Amygdala (tissue), 56 donors: ENCODE data around the gene CTSH.

Source experiments
- DNase-seq, 56 donors: peaks; one replicate each; lab custom pipeline; 2025; lab: John Stamatoyannopoulos, UW

CTSH gene, protein sequence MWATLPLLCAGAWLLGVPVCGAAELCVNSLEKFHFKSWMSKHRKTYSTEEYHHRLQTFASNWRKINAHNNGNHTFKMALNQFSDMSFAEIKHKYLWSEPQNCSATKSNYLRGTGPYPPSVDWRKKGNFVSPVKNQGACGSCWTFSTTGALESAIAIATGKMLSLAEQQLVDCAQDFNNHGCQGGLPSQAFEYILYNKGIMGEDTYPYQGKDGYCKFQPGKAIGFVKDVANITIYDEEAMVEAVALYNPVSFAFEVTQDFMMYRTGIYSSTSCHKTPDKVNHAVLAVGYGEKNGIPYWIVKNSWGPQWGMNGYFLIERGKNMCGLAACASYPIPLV

GRCh38 chr15:78944669-78945407 lies at the start of gene CTSH:
TSS of gene CTSH (minus strand) at chr15:78945046. CDS start at chr15:78944981, 65 bp downstream.
- DNase-seq: peak in 41 of 56 donors; percentile 9 to 86 (median 49)

DNA sequence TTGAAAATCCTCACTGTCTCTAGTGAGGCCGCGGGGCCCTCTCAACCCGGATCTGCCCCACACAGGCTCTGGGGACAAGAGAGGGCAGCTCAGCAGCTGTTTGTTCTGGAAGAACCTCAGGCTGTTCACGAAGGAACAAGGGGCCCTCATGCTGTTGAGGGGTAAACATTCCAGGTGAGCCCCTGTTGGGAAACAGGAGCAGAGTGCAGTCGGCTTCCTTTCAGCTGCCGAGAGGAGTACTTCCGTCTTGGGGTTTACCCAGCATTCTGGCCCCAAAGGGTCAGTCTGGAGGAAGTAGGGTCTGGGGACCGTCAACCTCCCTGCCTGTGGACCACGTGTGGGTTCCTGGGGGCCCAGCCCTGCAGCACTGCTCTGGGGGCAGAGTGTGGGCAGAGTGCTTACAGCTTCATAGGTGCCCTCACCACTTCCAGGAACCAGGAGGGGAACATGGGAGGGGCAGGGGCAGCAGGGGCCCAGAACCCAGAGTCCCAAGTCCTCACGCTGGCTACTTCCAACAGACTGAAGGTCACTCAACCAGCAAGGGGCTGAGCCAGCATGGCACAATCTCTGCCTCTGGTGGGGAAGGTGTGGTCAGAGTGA lies 49.2 kb upstream of the CTSH start:
- no peak for DNase-seq

- DNase-seq: no peak
Measured at GRCh38 chr15:78993257-78993930, 48.5 kb upstream of the CTSH start.

GRCh38 chr15:78992416-78993256 lies 47.8 kb upstream of the CTSH start:
- peak in 3 of 56 donors; percentile 18 to 43 (median 26) for DNase-seq

DNA sequence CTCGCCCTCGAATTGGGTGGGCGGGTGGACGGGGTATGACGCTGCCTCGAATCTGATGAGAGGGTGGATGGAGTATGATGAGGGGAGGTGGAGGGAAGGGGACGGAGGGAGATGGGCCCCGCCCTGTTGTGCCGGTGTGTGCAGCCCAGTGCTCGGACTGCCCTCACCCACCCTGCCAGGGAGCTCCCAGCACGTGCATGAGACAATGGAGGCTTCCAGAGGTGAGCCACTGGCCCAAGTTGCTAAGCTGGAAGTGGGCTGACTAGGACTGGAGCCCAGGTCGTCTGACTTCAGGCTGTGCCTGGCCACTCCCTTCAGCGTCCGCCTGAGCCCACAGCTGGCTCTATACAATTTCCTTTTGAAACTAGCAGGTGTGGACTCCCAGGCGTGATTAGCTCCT lies 47.0 kb upstream of the CTSH start:
- DNase-seq: no peak

- peak in 1 of 56 donors; percentile 23 for DNase-seq
Measured at GRCh38 chr15:78991476-78991875, 46.6 kb upstream of the CTSH start.

DNA sequence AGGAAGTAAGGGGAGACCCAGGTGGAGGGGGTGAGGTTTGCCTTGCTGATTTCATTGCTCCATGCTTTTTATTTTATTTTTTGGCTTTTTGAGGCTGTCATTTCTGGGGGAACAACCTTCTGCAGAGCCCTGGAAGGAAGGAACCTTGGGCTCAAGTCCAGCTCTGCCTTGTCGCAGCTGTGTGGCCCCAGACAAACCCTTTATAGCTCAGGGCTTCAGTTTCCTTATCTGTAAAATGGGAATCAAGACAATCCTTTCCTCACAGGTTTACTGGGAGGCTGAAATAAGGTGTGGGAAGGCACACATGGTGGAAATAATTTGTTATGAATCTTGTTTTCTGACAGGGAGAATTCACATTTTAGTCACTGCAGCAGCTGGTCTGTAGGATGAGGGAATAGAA lies 45.4 kb upstream of the CTSH start:
- no peak for DNase-seq

GRCh38 chr15:78989701-78990240 lies 44.9 kb upstream of the CTSH start:
- no peak for DNase-seq

DNA sequence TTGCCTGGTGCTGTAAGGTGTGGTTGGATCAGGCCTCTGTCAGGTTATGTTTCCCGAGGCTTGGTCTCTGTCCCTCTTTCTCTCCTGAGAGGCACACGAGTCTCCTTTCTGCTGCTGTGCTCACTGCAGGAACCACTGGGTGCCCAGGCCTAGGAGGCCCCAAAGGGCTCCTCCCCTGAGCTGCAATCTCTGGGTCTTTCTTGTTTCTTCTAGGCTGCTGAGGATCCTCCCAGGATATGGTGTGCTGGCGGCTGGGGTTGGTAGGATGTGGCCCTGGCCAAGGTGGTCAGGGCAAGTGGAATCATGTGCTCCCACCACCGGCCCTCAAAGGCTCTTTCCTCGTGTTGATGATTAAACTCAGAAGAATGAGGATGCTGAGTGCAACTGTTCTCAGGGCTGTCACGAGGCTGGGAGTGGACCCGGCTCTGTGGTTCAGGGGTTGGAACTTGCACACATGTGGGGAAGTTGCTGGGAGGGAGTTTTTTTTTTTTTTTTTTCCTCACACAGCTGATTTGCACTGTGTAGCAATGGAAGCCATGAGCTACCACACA lies 43.6 kb upstream of the CTSH start:
- DNase-seq: peak in 17 of 56 donors; percentile 15 to 64 (median 31)

DNA sequence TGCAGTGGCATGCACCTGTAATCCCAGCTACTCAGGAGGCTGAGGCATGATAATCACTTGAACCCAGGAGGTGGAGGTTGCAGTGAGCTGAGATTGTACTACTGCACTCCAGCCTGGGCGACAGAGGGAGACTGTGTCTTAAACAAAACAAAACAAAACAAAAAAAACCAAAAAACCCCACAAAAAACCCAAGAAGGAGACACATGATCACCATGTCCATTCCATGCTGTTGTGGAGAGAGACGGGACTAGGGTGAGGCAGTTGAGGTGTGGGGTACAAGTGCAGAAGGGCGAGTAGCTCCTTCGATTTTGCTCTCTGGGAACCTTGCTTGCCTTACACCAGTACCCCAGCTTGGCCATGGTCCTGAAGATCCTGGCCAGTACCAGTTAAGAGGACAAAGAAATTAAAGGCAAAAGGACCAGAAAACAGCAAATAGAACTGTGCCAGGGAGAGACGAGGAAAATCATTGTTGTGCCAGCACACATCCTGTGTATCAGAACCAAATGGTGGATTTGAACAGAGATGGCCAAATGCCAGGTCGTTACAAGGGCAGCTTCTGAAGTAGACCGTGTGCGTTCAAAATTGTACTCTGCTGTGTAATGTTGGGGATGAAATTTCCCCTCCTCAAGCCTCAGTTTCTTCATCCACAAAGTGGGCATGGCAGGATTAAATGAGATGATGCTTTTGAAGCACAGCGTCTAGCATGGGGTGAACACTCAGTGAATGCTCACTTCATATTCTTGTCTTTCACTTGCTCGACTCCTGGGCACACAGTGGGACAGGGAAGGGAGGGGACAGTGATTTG lies 42.9 kb upstream of the CTSH start:
- no peak for DNase-seq

DNA sequence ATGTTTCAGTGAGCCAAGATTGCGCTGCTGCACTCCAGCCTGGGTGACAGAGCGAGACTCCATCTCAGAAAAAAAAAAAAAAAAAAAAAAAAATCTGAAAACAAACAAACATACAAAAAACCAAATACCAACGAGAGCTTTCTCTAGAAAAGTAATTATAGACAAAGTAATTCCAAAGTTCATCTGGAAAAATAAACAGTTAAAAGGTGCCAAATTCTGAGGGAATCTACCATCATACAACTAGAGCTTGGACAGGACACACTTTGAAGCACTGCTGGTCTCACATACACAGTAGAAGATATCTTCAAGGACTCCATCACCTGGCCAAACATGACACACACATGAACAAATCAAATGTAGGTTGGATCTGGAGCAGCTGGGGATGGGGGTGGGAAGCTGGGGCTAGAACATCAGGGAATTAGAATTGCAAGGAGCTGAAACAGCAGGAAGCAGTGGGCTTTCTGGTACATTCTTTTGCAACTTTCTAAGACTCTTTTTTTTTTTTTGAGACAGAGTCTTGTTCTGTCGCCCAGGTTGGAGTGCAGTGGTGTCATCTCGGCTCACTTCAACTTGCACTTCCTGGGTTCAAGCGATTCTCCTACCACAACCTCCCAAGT lies 41.1 kb upstream of the CTSH start:
- no peak for DNase-seq

DNA sequence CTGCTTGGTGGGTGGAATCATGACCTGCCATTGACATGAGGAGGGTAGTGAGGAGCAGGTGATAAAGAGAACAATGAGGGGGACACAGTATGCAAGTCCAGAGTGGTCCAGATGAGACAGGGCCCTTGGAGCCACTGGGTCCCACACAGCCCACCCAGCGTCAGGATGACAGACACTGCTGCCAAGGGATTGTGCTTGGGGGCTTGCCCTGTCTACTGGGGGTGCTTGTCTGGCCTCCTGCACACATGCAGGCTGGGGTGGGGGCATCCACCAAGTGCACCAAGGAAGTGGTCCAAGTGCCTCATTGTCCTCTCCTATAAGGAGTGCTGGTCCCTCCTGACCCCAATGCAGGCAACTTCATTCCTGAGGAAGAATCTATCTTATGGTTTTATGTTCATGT lies 39.2 kb upstream of the CTSH start:
- no peak for DNase-seq

DNA sequence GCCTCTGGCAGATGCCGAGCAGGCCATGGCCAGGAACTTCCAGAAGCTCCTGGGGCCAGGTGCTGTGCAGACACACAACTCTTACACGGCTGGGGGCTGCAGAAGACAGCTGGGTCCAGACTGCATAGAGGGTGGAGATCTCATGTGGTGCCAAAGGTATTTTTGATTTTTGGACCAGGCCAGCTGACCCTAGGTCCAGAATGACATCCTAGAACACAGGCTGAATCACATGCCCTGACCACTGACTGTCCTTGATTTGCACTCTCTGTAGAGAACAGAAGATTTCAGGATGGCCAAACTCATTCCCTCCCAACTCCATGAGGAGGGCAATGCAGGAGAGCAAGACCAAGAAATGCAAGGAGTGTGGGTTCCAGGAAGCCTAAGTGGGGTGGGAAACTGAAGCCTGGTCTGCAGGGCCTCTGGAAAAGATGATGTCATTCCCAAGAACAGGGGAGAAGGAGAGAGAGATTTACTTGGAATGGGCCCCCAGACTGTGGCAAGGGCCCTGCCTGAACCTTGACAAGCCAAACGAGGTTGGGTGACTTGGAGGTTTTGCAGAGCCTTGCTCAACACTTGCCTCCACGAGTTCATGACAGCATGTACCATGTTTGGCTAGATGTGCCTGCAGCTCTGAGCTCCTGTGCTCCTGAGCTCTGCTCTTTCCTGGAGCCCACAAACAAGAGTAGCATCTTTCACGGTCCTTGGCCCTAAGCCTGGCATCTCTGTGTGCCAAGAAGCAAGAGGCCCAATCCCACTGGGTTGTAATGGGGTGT lies 38.5 kb upstream of the CTSH start:
- no peak for DNase-seq

DNA sequence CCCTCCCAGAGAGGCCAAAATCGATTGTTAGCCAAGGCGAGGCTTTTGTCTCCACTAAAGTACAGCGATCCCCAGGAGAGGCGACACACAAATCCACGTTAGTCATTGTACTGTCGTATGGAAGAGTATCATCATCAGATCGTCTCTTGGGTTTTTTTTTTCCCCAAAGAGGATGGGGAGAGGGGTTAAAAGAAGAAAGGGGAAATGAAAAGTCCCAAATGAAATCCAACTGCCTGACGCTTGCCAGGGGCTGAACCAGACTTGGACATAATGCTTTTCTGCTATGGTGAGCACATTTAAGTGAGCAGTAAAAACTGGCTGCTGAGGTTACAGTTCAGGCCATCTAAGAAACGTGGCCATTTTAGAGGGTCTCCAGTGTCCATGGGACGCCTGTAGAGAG lies 37.9 kb upstream of the CTSH start:
- DNase-seq: no peak

DNA sequence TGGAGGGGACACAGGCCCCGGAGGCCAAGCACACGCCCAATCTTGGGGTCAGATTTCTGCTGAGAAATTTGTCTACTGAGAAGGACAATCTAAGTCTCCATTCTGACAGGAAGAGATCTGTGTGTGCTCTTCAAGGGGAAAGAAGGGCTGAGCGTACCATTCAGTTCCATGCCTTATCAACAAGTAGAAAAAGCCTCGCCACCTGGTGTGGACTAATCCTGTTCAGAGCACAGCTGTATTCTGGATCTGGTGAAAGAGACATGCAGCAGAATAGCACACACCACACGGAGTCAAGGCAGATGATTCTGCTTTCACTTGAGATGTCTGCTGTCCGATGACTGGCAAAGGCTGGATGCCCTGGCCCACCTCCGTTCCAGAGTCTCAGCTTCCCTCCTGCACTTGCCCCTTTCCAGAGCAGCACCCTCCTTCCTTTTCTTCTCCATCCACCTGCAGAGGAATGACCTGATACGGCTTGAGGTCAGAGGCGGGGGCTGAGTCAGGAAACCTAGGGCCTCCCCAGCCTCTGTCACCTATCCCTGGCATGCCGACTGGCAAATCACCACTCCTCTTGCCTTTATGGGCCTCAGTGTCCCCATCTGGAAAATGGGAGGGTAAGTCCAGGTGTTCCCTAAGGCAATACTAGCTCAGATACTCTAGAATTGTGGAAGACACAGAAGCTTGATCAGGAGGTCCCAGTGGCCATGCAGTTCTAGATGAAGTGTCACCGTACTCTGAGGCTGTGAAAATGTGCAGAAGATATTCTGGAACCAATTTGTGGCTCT lies 36.9 kb upstream of the CTSH start:
- DNase-seq: no peak
